Ovary (tissue), 9 donors: ENCODE results near the gene CSTF3. TPM values are rescaled to one million over a fixed set of nuclear protein-coding genes. Genes with fewer than 3 reads are reported as not detected.

Experiments used
- DNase-seq, 5 donors: peaks; one replicate each; pipeline ENCODE4 v3.0.0-alpha.2; 2019 to 2020
- H3K27ac ChIP-seq, 2 donors: fragments of 200-600 bp; one replicate each; pipeline versions ENCODE4 v1.5.1 to v1.8.0; 2019 to 2022
- H3K27me3 ChIP-seq: fragments of 200-600 bp; one replicate; pipeline ENCODE4 v1.8.0; 2022
- H3K36me3 ChIP-seq: fragments of 200-600 bp; sonication (generic); one replicate; pipeline ENCODE4 v1.5.1; 2019
- H3K4me1 ChIP-seq: one replicate; pipeline ENCODE4 v1.8.1; 2013; ENCODE audit warnings: mild to moderate bottlenecking, moderate library complexity; ENCODE audit not compliant: insufficient read depth
- H3K4me3 ChIP-seq: fragments of 200-600 bp; sonication (generic); one replicate; pipeline ENCODE4 v1.5.1; 2017
- H3K9me3 ChIP-seq, 2 donors: fragments of 200-600 bp in 1 of 2; sonication (generic) in 1 of 2; one replicate each; pipeline versions ENCODE4 v1.5.1 to v1.8.1; 2013 to 2019; ENCODE audit warnings: mild to moderate bottlenecking in 1 of 2, moderate library complexity in 1 of 2
- EP300 ChIP-seq: sonication (generic); formaldehyde crosslinking; IDR thresholded peaks from one replicate; pipeline ENCODE4 v1.6.1; 2017; ENCODE audit warnings: antibody characterized with exemption
- POLR2A ChIP-seq: fragments of 450-650 bp; IDR thresholded peaks from one replicate; pipeline ENCODE4 v1.6.1; 2017; ENCODE audit warnings: antibody characterized with exemption, mild to moderate bottlenecking, moderate library complexity
- WGBS, 3 donors: extraction: QIAGEN DNeasy Blood & Tissue Kit in 1 of 3; methylation state at CpG; one replicate each; pipeline versions ENCODE4 v1.1.5 to v1.1.7; 2013 to 2017; 5-methylcytosine and 5-hydroxymethylcytosine counted together
- intact Hi-C, 4 donors: fragments of 100-400 bp; cut with DNase I; formaldehyde crosslinking; loops; one replicate each; pipeline versions ENCODE4 v1.11.0 to v1.15.1; 2022 to 2023
- polyA plus RNA-seq, 2 donors: library from polyadenylated mRNA; stranded (reverse); fragments of 200-250 nt in 1 of 2; fragments of 350-450 nt in 1 of 2; fragmentation: Illumina TruSeq in 1 of 2; extraction: RNeasy Lipid Tissue Mini Kit (QIAGEN cat#74804) in 1 of 2; gene quantifications; one replicate each; pipeline ENCODE4 v1.2.3, GENCODE V29; 2013 to 2014
- total RNA-seq, 7 donors: library from RNA; depleted of rRNA in 2 of 7; stranded (reverse); fragments of >200 nt in 2 of 7; fragmentation: NEBNext Ultra II Directional in 3 of 7; extraction: Animal tissue kit (Norgen Biotek cat#: 25700) in 3 of 7; gene quantifications; one replicate each; pipeline versions ENCODE4 v1.1.0 to v1.2.4, GENCODE V29; 2016 to 2023
- TF ChIP-seq, protein P1 (sequence below), 3 donors: fragments of 450-650 bp in 2 of 3; fragments of 200-600 bp in 1 of 3; IDR thresholded peaks; one replicate each; pipeline versions ENCODE4 v1.5.1 to v1.8.0; 2016 to 2022; ENCODE audit warnings: antibody characterized with exemption in 3 of 3, mild to moderate bottlenecking in 1 of 3
- donor health status: DM: no; HTN: no; CAD: no; lungs with moderate emphysema.
- donor health status: DM: no; HTN: no; CAD: no.
- donor health status: Bipolar disorder and iron deficiency.
- donor health status: DM: yes; HTN: yes; CAD: no.
- donor health status: DM: no; HTN: no; CAD: no.
- donor health status: DM: yes; HTN: yes; CAD: no.

Gene CSTF3
- total and polyA plus RNA-seq, 9 donors = 7.4 to 28.8 (median 23.7) TPM

DNA sequence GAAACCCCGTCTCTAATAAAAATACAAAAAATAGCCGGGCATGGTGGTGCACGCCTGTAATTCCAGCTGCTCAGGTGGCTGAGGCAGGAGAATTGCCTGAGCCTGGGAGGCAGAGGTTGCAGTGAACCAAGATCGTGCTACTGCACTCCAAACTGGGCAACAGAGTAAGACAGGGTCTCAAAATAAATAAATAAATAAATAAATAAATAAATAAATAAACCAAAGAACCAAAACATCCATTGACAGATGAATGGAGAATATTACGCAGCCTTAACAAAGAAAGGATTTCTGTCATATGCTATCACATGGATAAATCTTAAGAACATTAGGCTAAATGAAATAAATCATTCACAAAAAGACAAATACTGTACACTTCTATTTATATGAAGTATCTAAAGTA, 11.1 kb upstream of the CSTF3 start:
- no peaks in the 10 kb centered on the region for H3K36me3 ChIP-seq
- WGBS, 3 donors = 90 to 97% (median 96%) methylated on average over 5 of the region's 5 CpGs
- intact Hi-C loops = no loop called here
- H3K4me1 ChIP-seq = peaks cover 1% of the 10 kb centered on the region
- DNase-seq = no peak
- no peak overlapping the region for H3K27ac ChIP-seq
- TF ChIP-seq EP300 (no peak), POLR2A (no peak)
- TF ChIP-seq, protein P1, sequence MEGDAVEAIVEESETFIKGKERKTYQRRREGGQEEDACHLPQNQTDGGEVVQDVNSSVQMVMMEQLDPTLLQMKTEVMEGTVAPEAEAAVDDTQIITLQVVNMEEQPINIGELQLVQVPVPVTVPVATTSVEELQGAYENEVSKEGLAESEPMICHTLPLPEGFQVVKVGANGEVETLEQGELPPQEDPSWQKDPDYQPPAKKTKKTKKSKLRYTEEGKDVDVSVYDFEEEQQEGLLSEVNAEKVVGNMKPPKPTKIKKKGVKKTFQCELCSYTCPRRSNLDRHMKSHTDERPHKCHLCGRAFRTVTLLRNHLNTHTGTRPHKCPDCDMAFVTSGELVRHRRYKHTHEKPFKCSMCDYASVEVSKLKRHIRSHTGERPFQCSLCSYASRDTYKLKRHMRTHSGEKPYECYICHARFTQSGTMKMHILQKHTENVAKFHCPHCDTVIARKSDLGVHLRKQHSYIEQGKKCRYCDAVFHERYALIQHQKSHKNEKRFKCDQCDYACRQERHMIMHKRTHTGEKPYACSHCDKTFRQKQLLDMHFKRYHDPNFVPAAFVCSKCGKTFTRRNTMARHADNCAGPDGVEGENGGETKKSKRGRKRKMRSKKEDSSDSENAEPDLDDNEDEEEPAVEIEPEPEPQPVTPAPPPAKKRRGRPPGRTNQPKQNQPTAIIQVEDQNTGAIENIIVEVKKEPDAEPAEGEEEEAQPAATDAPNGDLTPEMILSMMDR (IDR thresholded peaks at IDR 0.05) = no peak
- no peaks in the 10 kb centered on the region for H3K9me3 ChIP-seq
- H3K27me3 ChIP-seq = no peaks in the 10 kb centered on the region
- no peak overlapping the region for H3K4me3 ChIP-seq

DNA sequence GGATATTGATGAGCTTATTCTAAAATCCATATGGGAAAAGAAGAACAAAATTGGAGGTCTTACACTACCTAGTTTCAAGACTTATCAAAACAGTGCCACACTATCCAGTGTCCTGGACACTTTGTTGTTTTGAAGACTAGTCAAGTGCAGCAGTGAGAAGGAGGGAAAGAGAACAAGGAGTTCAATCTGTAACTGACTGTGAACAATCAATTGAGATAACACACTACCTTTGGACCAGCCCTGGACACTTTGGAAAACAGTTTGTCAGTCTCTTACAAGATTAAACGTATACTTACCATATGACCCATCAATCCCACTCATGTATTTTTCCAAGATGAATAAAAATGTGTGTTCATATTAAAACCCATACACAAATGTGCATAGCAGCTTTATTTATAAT, 10.0 kb upstream of the CSTF3 start:
- DNase-seq = no peak
- TF ChIP-seq, protein P1 (IDR thresholded peaks at IDR 0.05) = no peak
- TF ChIP-seq EP300 = no peak
- H3K36me3 ChIP-seq = no peaks in the 10 kb centered on the region
- no peaks in the 10 kb centered on the region for H3K9me3 ChIP-seq
- H3K4me3 ChIP-seq = no peak overlapping the region
- intact Hi-C loops = no loop called here
- no peaks in the 10 kb centered on the region for H3K27me3 ChIP-seq
- peaks cover 1% of the 10 kb centered on the region for H3K4me1 ChIP-seq
- 95 to 97% (median 95%) methylated on average over 1 of the region's 1 CpG for WGBS, 3 donors
- no peak overlapping the region for H3K27ac ChIP-seq

DNA sequence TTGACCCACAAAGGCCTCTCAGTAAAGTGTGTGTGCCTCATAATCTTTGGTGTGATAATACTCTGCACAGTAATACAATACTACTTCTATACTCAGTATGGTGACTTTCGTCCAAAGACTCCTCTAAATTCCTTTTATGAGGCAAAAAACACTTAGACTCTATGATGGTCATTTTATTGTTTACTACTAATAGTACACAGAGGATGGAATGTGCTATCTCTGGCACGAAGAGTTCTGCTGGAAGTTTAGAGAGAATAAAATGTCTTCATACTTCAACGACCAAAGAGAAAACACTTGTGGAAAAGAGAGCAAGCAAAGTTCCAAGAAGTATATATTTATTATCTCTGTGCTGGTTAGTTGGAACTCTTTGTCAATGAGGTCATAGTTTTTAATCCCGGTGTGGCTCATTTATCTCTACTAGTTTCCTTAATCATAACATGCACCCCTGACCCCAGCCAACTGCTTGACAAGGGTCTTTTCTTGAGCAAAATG, 7.5 kb upstream of the CSTF3 start:
- WGBS, 3 donors = 4 to 12% (median 6%) methylated on average over 4 of the region's 4 CpGs
- TF ChIP-seq EP300 (no peak), POLR2A (no peak)
- TF ChIP-seq, protein P1 (IDR thresholded peaks at IDR 0.05) = no peak
- Histone ChIP-seq H3K36me3 (no peaks in the 10 kb centered on the region), H3K4me3 (no peak overlapping the region), H3K9me3 (no peaks in the 10 kb centered on the region), H3K27me3 (no peaks in the 10 kb centered on the region), H3K4me1 (peaks cover 1% of the 10 kb centered on the region), H3K27ac (no peak overlapping the region)
- DNase-seq = no peak
- intact Hi-C loops = loop anchor here (5.0 to 10.0 kb wide), 4 partner anchors 86 to 519 kb away; partner anchors contain the start of gene HIPK3 (in 2 of the 4)

DNA sequence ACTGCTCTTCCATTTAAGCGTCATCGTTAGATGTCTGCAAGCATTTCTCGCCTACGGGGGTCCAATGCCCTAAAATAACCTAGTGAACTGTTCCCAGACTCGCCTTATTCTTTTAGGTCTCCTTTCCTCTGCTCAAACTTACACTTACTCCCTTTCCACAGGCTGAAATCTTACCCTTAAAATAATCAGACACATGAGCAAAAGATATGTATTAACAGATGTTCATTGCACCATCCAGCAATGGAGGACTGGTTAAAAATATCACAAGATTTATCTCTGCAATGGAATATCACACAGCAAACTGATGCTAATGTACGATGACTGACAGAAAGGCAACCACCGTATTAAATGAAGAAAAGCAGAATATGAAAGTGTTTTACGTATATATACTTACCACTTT, 1.6 kb upstream of the CSTF3 start:
- DNase-seq = no peak
- Histone ChIP-seq H3K4me3 (no peak overlapping the region), H3K27ac (no peak overlapping the region), H3K36me3 (no peaks in the 10 kb centered on the region), H3K4me1 (peaks cover 6% of the 10 kb centered on the region), H3K9me3 (no peaks in the 10 kb centered on the region), H3K27me3 (no peaks in the 10 kb centered on the region)
- 93 to 97% (median 95%) methylated on average over 8 of the region's 8 CpGs for WGBS, 3 donors
- TF ChIP-seq, protein P1 (IDR thresholded peaks at IDR 0.05) = no peak
- TF ChIP-seq POLR2A (no peak), EP300 (no peak)
- intact Hi-C loops = loop anchor here (5.0 to 10.0 kb wide), 4 partner anchors 92 to 172 kb away; partner anchors contain the start of gene HIPK3 (in 3 of the 4)
